Parathyroid adenoma (tissue), 2 donors: ENCODE data around the gene TMEM74B.
"Not testable (repeated sequence)": the region's sequence is repeated elsewhere in the genome, so short reads cannot be mapped to it uniquely, and the experiment has no call there.

Source experiments
- H2AFZ ChIP-seq: fragments of 300-600 bp; sonication (generic); one replicate; pipeline ENCODE4 v1.7.0; 2017; ENCODE audit warnings: antibody characterized with exemption, mild to moderate bottlenecking
- H3K27ac ChIP-seq: fragments of 300-600 bp; sonication (generic); one replicate; pipeline ENCODE4 v1.7.0; 2017
- H3K27me3 ChIP-seq: fragments of 300-600 bp; sonication (generic); one replicate; pipeline ENCODE4 v1.7.0; 2017; ENCODE audit warnings: low read length; ENCODE audit not compliant: control insufficient read depth, insufficient read depth
- H3K36me3 ChIP-seq: fragments of 300-600 bp; sonication (generic); one replicate; pipeline ENCODE4 v1.7.0; 2017; ENCODE audit warnings: low read length; ENCODE audit not compliant: control insufficient read depth, insufficient read depth
- H3K4me1 ChIP-seq: fragments of 300-600 bp; sonication (generic); one replicate; pipeline ENCODE4 v1.7.0; 2017; ENCODE audit warnings: control low read depth
- H3K4me2 ChIP-seq: fragments of 300-600 bp; sonication (generic); one replicate; pipeline ENCODE4 v1.7.0; 2017; ENCODE audit warnings: low read length
- H3K4me3 ChIP-seq: fragments of 300-600 bp; sonication (generic); one replicate; pipeline ENCODE4 v1.7.0; 2017; ENCODE audit warnings: low read depth, low read length
- H3K79me2 ChIP-seq: fragments of 300-600 bp; sonication (generic); one replicate; pipeline ENCODE4 v1.7.0; 2017; ENCODE audit warnings: control low read depth
- H3K9ac ChIP-seq: fragments of 300-600 bp; sonication (generic); one replicate; pipeline ENCODE4 v1.7.0; 2017; ENCODE audit warnings: mild to moderate bottlenecking
- H3K9me3 ChIP-seq: fragments of 300-600 bp; sonication (generic); one replicate; pipeline ENCODE4 v1.7.0; 2017; ENCODE audit warnings: low read length; ENCODE audit not compliant: control insufficient read depth
- TF ChIP-seq, protein P1 (sequence below): fragments of 300-600 bp; sonication (generic); IDR thresholded peaks from one replicate; pipeline ENCODE4 v1.7.0; 2017; ENCODE audit warnings: antibody characterized with exemption, mild to moderate bottlenecking
- donor health status: primary hyperparathyroidism.

Gene TMEM74B

DNA sequence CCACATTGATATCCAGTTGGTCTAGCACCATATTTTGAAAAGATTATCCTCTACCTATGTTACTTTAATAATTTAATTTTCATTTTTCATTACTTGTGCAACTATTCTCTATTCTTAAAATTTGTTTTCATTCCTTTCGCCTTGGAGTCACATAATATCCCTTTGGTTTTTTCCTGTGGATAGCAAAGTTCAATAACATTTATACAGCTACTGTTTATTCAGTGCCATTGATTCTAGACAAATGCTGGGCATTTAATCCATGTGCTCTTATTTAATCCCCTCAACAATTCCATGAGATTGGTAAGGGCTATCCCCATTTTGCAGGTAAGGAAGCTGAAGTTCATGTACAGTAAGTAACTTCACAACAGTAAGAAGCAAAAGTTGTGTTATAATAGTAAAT is 33.8 kb downstream of the TMEM74B start:
- Histone ChIP-seq H3K36me3 (no peaks in the 10 kb centered on the region), H2AFZ (no peak overlapping the region), H3K79me2 (peaks cover 16% of the 10 kb centered on the region), H3K4me3 (no peak overlapping the region), H3K9ac (no peak overlapping the region), H3K27ac (no peak overlapping the region), H3K4me2 (no peak overlapping the region), H3K9me3 (no peaks in the 10 kb centered on the region), H3K27me3 (no peaks in the 10 kb centered on the region), H3K4me1 (no peaks in the 10 kb centered on the region)
- TF ChIP-seq, protein P1, sequence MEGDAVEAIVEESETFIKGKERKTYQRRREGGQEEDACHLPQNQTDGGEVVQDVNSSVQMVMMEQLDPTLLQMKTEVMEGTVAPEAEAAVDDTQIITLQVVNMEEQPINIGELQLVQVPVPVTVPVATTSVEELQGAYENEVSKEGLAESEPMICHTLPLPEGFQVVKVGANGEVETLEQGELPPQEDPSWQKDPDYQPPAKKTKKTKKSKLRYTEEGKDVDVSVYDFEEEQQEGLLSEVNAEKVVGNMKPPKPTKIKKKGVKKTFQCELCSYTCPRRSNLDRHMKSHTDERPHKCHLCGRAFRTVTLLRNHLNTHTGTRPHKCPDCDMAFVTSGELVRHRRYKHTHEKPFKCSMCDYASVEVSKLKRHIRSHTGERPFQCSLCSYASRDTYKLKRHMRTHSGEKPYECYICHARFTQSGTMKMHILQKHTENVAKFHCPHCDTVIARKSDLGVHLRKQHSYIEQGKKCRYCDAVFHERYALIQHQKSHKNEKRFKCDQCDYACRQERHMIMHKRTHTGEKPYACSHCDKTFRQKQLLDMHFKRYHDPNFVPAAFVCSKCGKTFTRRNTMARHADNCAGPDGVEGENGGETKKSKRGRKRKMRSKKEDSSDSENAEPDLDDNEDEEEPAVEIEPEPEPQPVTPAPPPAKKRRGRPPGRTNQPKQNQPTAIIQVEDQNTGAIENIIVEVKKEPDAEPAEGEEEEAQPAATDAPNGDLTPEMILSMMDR: no peak

DNA sequence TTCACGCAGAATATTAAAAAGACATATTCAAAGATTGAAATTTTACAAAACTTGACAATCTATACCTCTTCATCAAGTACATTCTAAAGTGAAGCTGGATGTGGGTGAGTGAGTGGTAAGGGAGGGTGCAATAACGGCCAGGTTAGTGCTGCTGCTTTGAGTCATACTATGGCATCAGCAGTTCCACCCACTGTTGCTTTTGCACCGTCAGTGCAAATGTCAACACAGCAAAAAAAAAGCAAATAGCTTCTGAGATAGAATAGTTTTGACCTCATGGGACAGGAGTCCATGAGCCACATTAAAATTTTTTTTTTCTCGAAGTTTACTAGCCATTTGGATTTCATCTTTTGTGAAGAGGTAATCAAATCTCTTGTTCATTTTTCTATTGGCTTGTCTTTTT is 34.6 kb downstream of the TMEM74B start:
- TF ChIP-seq, protein P1: no peak
- Histone ChIP-seq H3K9ac (no peak overlapping the region), H2AFZ (no peak overlapping the region), H3K9me3 (no peaks in the 10 kb centered on the region), H3K36me3 (no peaks in the 10 kb centered on the region), H3K4me2 (no peak overlapping the region), H3K4me3 (no peak overlapping the region), H3K27ac (no peak overlapping the region), H3K79me2 (peaks cover 18% of the 10 kb centered on the region), H3K4me1 (no peaks in the 10 kb centered on the region), H3K27me3 (no peaks in the 10 kb centered on the region)

DNA sequence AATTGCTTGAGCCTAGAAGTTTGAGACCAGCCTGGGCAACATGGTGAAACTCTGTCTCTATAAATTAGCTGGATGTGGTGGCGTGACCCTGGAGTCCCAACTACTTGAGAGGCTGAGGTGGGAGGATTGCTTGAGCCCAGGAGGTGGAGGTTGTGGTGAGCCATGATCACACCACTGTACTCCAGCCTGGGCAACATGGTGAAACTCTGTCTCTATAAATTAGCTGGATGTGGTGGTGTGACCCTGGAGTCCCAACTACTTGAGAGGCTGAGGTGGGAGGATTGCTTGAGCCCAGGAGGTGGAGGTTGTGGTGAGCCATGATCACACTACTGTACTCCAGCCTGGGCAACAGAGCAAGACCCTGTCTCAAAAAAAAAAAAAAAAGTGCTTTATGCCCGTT is 35.0 kb downstream of the TMEM74B start:
- H3K4me1 ChIP-seq, H3K9ac ChIP-seq, H3K4me2 ChIP-seq, H2AFZ ChIP-seq, H3K36me3 ChIP-seq, H3K4me3 ChIP-seq, H3K9me3 ChIP-seq, H3K27me3 ChIP-seq, H3K27ac ChIP-seq: not testable (repeated sequence)
- peaks cover 20% of the 10 kb centered on the region for H3K79me2 ChIP-seq

DNA sequence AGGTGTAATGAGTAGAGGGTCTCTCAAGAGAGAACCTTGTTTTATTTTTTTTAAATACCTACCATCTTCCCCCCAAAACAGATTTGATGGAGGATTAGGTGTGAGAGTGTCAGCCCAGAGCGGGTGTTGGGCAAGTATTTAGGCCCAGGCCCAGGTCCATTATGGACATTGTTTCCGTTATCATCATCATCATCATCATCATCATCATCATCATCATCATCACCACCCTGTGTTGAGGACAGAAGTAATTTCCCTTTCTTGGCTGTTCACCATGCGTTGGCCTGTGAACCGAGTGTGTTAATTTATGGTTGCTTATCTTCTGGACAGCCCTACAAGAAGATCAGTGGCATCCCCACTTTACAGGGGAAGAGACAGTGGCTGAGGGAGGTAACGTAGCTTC is 37.8 kb downstream of the TMEM74B start:
- Histone ChIP-seq H3K9me3 (no peaks in the 10 kb centered on the region), H3K4me1 (no peaks in the 10 kb centered on the region), H2AFZ (no peak overlapping the region), H3K79me2 (peaks cover 20% of the 10 kb centered on the region), H3K27me3 (no peaks in the 10 kb centered on the region), H3K36me3 (no peaks in the 10 kb centered on the region), H3K27ac (no peak overlapping the region), H3K4me2 (no peak overlapping the region), H3K9ac (no peak overlapping the region), H3K4me3 (no peak overlapping the region)
- TF ChIP-seq, protein P1: no peak

DNA sequence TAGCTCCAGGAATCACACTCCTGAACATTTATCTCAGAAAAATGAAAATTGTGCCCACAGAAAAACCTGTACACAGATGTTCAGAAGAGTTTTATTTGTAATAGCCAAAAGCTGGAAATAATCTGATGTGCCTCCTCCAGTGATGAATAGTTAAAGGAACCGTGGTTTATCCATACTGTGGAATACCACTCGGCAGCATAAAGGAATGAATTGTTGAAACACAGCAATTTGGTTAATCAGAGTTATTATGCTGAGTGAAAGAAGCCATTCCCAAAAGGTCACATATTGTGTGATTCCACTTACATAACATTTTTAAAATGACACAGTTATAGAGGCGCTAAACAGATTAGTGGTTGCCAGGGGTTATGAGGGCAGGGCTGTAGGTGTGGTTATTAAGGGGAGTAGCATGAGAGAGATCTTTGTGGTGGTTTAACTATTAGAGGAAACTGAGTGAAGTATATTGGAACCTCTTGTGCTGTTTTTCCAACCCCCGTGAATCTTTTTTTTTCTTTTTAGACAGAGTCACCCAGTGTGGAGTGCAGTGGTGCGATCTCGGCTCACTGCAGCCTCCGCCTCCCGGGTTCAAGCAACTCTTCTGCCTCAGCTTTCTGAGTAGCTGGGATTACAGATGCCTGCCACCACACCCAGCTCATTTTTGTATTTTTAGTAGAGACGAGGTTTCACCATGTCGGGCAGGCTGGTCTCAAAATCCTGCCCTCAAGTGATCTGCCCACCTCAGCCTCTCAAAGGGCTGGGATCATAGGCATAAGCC is 40.2 kb downstream of the TMEM74B start:
- Histone ChIP-seq H3K4me2 (no peak overlapping the region), H2AFZ (no peak overlapping the region), H3K27me3 (no peaks in the 10 kb centered on the region), H3K36me3 (no peaks in the 10 kb centered on the region), H3K79me2 (peaks cover 16% of the 10 kb centered on the region), H3K4me1 (no peaks in the 10 kb centered on the region), H3K9me3 (no peaks in the 10 kb centered on the region), H3K4me3 (no peak overlapping the region), H3K27ac (no peak overlapping the region), H3K9ac (no peak overlapping the region)
- TF ChIP-seq, protein P1: no peak
